Activated T-cell treated with anti-CD3 and anti-CD28 coated beads, Interleukin-2, amount 50 U/mL, for 4 hours (primary cell): ENCODE data around the gene IQGAP1. TPM values are rescaled to one million over a fixed set of nuclear protein-coding genes. Genes with fewer than 3 reads are reported as not detected.

ENCODE experiments used
- ATAC-seq, 2 donors: fragments of 200-7000 bp; cut with Tn5 transposase; one replicate each; pipeline ENCODE4 v1.10.0; 2021
- DNase-seq: peaks from one replicate; pipeline ENCODE4 v3.0.0-alpha.2; 2020
- H3K27me3 Mint-ChIP-seq: one replicate; pipeline ENCODE4 v1.8.0; 2021; ENCODE audit warnings: low read depth, mixed read lengths
- H3K36me3 Mint-ChIP-seq: one replicate; pipeline ENCODE4 v1.8.0; 2022; ENCODE audit warnings: mixed read lengths; ENCODE audit not compliant: insufficient read depth
- H3K4me1 Mint-ChIP-seq: one replicate; pipeline ENCODE4 v1.8.0; 2021; ENCODE audit warnings: low read depth, mixed read lengths
- H3K4me3 Mint-ChIP-seq: one replicate; pipeline ENCODE4 v1.8.0; 2021; ENCODE audit warnings: mild to moderate bottlenecking, moderate library complexity, mixed read lengths
- H3K9me3 Mint-ChIP-seq: one replicate; pipeline ENCODE4 v1.8.0; 2021; ENCODE audit warnings: mixed read lengths
- total RNA-seq, 3 donors: library from RNA; stranded (reverse); gene quantifications; one replicate each; pipeline ENCODE4 v1.2.1, GENCODE V29; 2021

IQGAP1 gene
- total RNA-seq, 3 donors from 2014 or later: 83.1 to 96.0 (median 91.4) TPM

GRCh38 chr15:90422936-90423335 lies 34.9 kb downstream of the IQGAP1 start:
- Mint-ChIP-seq H3K27me3 (no peaks in the 10 kb centered on the region), H3K4me1 (peaks cover 61% of the 10 kb centered on the region), H3K36me3 (peaks cover 11% of the 10 kb centered on the region), H3K9me3 (no peaks in the 10 kb centered on the region), H3K4me3 (no peak overlapping the region)
- ATAC-seq (no peak), DNase-seq (no peak)

- ATAC-seq (no peak), DNase-seq (no peak)
- H3K9me3 Mint-ChIP-seq: no peaks in the 10 kb centered on the region
- H3K4me3 Mint-ChIP-seq: no peak overlapping the region
- H3K27me3 Mint-ChIP-seq: no peaks in the 10 kb centered on the region
- peaks cover 11% of the 10 kb centered on the region for H3K36me3 Mint-ChIP-seq
- H3K4me1 Mint-ChIP-seq: peaks cover 53% of the 10 kb centered on the region
Measured at GRCh38 chr15:90423801-90424319, 35.8 kb downstream of the IQGAP1 start.

GRCh38 chr15:90425726-90426346 lies 37.8 kb downstream of the IQGAP1 start:
- H3K9me3 Mint-ChIP-seq: no peaks in the 10 kb centered on the region
- no peak overlapping the region for H3K4me3 Mint-ChIP-seq
- H3K27me3 Mint-ChIP-seq: no peaks in the 10 kb centered on the region
- no peak for DNase-seq
- H3K36me3 Mint-ChIP-seq: peaks cover 23% of the 10 kb centered on the region
- H3K4me1 Mint-ChIP-seq: peaks cover 42% of the 10 kb centered on the region
- no peak for ATAC-seq

- no peak for ATAC-seq
- Mint-ChIP-seq H3K36me3 (peaks cover 29% of the 10 kb centered on the region), H3K9me3 (no peaks in the 10 kb centered on the region), H3K27me3 (no peaks in the 10 kb centered on the region), H3K4me1 (peaks cover 34% of the 10 kb centered on the region), H3K4me3 (no peak overlapping the region)
- no peak for DNase-seq
Measured at GRCh38 chr15:90427185-90427584, 39.1 kb downstream of the IQGAP1 start.

GRCh38 chr15:90432253-90432652 lies 44.2 kb downstream of the IQGAP1 start:
- H3K4me3 Mint-ChIP-seq: no peak overlapping the region
- ATAC-seq (no peak), DNase-seq (no peak)
- peaks cover 22% of the 10 kb centered on the region for H3K4me1 Mint-ChIP-seq
- no peaks in the 10 kb centered on the region for H3K27me3 Mint-ChIP-seq
- no peaks in the 10 kb centered on the region for H3K9me3 Mint-ChIP-seq
- peaks cover 50% of the 10 kb centered on the region for H3K36me3 Mint-ChIP-seq

- H3K4me1 Mint-ChIP-seq: peaks cover 18% of the 10 kb centered on the region
- H3K27me3 Mint-ChIP-seq: no peaks in the 10 kb centered on the region
- ATAC-seq (no peak), DNase-seq (no peak)
- no peak overlapping the region for H3K4me3 Mint-ChIP-seq
- no peaks in the 10 kb centered on the region for H3K9me3 Mint-ChIP-seq
- H3K36me3 Mint-ChIP-seq: peaks cover 40% of the 10 kb centered on the region
Measured at GRCh38 chr15:90435652-90436337, 47.8 kb downstream of the IQGAP1 start.

- H3K4me1 Mint-ChIP-seq: peaks cover 15% of the 10 kb centered on the region
- H3K4me3 Mint-ChIP-seq: no peak overlapping the region
- no peaks in the 10 kb centered on the region for H3K9me3 Mint-ChIP-seq
- DNase-seq (no peak), ATAC-seq (no peak)
- peaks cover 42% of the 10 kb centered on the region for H3K36me3 Mint-ChIP-seq
- no peaks in the 10 kb centered on the region for H3K27me3 Mint-ChIP-seq
Measured at GRCh38 chr15:90436952-90437351, 48.9 kb downstream of the IQGAP1 start.

GRCh38 chr15:90437516-90437915 lies 49.5 kb downstream of the IQGAP1 start:
- H3K27me3 Mint-ChIP-seq: no peaks in the 10 kb centered on the region
- ATAC-seq: no peak
- DNase-seq: no peak
- H3K4me3 Mint-ChIP-seq: no peak overlapping the region
- H3K9me3 Mint-ChIP-seq: no peaks in the 10 kb centered on the region
- H3K36me3 Mint-ChIP-seq: peaks cover 38% of the 10 kb centered on the region
- H3K4me1 Mint-ChIP-seq: peaks cover 15% of the 10 kb centered on the region

- no peaks in the 10 kb centered on the region for H3K27me3 Mint-ChIP-seq
- ATAC-seq (no peak), DNase-seq (no peak)
- peaks cover 27% of the 10 kb centered on the region for H3K36me3 Mint-ChIP-seq
- H3K9me3 Mint-ChIP-seq: no peaks in the 10 kb centered on the region
- H3K4me1 Mint-ChIP-seq: peaks cover 10% of the 10 kb centered on the region
- no peak overlapping the region for H3K4me3 Mint-ChIP-seq
Measured at GRCh38 chr15:90439946-90440345, 51.9 kb downstream of the IQGAP1 start.

GRCh38 chr15:90441027-90441426 lies 53.0 kb downstream of the IQGAP1 start:
- DNase-seq: no peak
- H3K36me3 Mint-ChIP-seq: peaks cover 26% of the 10 kb centered on the region
- H3K9me3 Mint-ChIP-seq: no peaks in the 10 kb centered on the region
- H3K27me3 Mint-ChIP-seq: no peaks in the 10 kb centered on the region
- H3K4me1 Mint-ChIP-seq: peaks cover 9% of the 10 kb centered on the region
- ATAC-seq: no peak
- H3K4me3 Mint-ChIP-seq: no peak overlapping the region

- no peak for ATAC-seq
- Mint-ChIP-seq H3K9me3 (no peaks in the 10 kb centered on the region), H3K36me3 (peaks cover 21% of the 10 kb centered on the region), H3K4me1 (peaks cover 5% of the 10 kb centered on the region), H3K27me3 (no peaks in the 10 kb centered on the region), H3K4me3 (no peak overlapping the region)
- no peak for DNase-seq
Measured at GRCh38 chr15:90442423-90442822, 54.4 kb downstream of the IQGAP1 start.

GRCh38 chr15:90449206-90449735 lies 61.2 kb downstream of the IQGAP1 start:
- DNase-seq: no peak
- peaks cover 61% of the 10 kb centered on the region for H3K36me3 Mint-ChIP-seq
- no peak overlapping the region for H3K4me3 Mint-ChIP-seq
- peaks cover 3% of the 10 kb centered on the region for H3K4me1 Mint-ChIP-seq
- ATAC-seq: no peak
- H3K27me3 Mint-ChIP-seq: no peaks in the 10 kb centered on the region
- no peaks in the 10 kb centered on the region for H3K9me3 Mint-ChIP-seq

- no peak for ATAC-seq
- Mint-ChIP-seq H3K4me3 (no peak overlapping the region), H3K4me1 (no peaks in the 10 kb centered on the region), H3K9me3 (no peaks in the 10 kb centered on the region), H3K36me3 (peaks cover 64% of the 10 kb centered on the region), H3K27me3 (no peaks in the 10 kb centered on the region)
- no peak for DNase-seq
Measured at GRCh38 chr15:90451053-90451850, 63.2 kb downstream of the IQGAP1 start.

GRCh38 chr15:90456236-90456635 lies 68.2 kb downstream of the IQGAP1 start:
- DNase-seq (no peak), ATAC-seq (no peak)
- H3K27me3 Mint-ChIP-seq: no peaks in the 10 kb centered on the region
- H3K4me3 Mint-ChIP-seq: no peak overlapping the region
- no peaks in the 10 kb centered on the region for H3K9me3 Mint-ChIP-seq
- peaks cover 58% of the 10 kb centered on the region for H3K36me3 Mint-ChIP-seq
- peaks cover 3% of the 10 kb centered on the region for H3K4me1 Mint-ChIP-seq
